ENCODE results near the gene UQCRQ.
"Not testable (repeated sequence)": the region's sequence is repeated elsewhere in the genome, so short reads cannot be mapped to it uniquely, and the experiment has no call there.

The UQCRQ gene

DNA sequence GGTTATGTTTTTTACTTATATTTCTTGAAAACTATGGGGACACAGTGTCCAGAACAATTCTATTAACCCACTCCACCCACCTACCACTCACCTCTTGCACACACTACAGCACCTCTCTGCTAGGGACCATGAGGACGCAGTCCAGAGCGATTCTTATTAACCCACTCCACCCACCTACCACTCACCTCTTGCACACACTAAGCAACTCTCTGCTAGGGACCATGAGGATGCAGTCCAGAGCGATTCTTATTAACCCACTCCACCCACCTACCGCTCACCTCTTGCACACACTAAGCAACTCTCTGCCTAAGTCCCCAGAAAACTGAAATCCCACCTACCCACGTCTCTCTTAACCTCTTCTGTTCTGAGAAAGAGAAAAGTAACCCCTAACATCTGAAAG lies 33.8 kb upstream of the UQCRQ start:
- DNase-seq (ENCODE audit: low spot score) = no peak

GRCh38 chr5:132834057-132834456 lies 32.4 kb upstream of the UQCRQ start:
- no peak for DNase-seq (ENCODE audit: low spot score)

DNA sequence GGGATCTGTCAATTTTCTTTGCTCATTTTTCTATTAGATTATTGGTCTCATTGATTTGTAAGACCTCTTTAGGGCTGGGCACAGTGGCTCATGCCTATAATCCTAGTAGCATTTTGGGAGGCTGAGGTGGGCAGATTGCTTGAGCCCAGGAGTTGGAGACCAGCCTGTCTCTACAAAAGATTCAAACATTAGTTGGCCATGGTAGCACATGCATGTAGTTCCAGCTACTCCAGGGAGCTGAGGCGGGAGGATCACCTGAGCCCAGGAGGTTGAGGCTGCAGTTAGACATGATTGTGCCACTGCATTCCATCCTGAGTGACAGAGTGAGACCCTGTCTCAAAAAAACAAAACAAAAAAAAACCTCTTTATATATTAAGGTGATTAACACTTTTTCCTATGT lies 29.6 kb upstream of the UQCRQ start:
- no peak for DNase-seq (ENCODE audit: low spot score)

DNA sequence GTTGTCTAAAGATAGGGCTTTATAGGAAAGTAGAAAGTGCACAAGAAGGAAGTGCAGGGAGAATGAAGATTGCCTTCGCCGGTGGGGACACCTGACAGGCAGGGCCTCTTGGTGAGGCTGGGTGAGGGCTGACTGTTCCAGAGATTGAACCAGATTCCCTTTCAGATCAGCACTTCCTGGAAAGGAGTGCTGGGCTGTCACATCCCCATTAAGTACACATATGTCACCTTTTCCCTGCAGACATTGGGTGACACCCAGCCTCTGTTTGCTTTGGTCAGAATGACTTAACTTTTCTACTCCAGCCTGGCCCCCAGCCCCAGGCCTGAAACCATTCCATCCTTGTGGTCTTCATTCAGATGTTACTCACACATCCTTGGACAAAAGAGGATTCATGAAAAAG lies 28.6 kb upstream of the UQCRQ start:
- DNase-seq (ENCODE audit: low spot score) = no peak

GRCh38 chr5:132838516-132839282 lies 27.7 kb upstream of the UQCRQ start:
- no peak for DNase-seq (ENCODE audit: low spot score)

DNA sequence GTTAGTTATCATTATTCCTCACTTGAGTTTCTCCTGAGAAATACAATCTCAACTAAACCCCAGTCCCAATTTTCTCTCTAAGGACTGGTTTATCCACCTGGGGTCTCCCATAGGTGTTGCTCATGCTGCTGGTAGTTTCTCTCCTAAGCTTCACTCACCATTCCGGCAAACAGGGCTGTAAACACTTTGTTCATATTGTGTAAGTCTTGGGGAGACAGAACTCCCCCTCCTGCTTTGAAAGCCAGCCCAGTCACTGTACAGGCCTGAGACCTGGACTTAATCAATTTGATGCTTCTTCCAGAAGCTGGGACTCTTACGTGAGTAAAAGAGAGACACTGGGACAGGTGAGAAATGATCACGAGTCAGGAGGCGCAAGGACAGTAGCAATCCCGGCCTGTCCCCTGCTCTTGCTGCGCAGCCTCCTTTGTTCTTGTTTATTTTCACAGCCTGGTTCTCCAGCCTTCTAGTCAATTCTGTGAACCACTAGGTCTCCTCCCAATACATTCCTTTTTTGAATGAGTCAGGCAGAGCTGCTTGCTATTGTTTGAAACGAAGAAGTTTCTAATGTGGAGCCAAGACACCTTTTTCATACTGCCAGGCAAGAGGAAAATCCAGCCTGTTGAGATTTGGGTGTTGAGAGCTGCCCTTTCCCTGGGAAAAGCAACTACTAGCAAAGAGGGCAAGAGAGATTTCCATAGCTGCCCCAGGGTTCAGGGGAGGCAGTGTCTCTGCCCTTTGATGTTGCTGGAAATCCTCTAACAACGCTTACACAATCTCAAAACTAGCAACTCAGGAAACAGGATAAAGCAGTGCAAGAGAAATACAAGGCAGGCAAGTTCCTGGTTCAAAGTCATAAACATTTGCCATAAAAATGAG lies 26.8 kb upstream of the UQCRQ start:
- no peak for DNase-seq (ENCODE audit: low spot score)

- DNase-seq (ENCODE audit: low spot score) = no peak
These were observed 26.1 kb upstream of the UQCRQ start for GRCh38 chr5:132840313-132840712.

GRCh38 chr5:132840896-132841295 lies 25.5 kb upstream of the UQCRQ start:
- DNase-seq (ENCODE audit: low spot score) = no peak

DNA sequence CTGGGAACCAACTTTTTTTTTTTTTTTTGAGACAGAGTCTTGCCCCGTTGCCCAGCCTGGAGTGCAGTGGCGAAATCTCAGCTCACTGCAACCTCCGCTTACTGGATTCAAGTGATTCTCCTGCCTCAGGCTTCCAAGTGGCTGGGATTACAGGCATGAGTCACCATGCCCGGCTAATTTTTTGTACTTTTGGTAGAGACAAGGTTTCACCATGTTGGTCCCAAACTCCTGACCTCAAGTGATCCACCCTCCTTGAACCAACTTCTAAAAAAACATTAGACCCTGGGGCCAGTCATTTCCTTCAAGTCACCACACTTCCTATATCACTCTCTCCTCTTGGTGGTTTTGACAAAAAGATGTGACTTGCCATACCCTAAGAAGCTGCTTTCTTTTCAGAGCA lies 25.1 kb upstream of the UQCRQ start:
- no peak for DNase-seq (ENCODE audit: low spot score)

GRCh38 chr5:132848270-132848669 lies 18.2 kb upstream of the UQCRQ start:
- no peak for DNase-seq (ENCODE audit: low spot score)

DNA sequence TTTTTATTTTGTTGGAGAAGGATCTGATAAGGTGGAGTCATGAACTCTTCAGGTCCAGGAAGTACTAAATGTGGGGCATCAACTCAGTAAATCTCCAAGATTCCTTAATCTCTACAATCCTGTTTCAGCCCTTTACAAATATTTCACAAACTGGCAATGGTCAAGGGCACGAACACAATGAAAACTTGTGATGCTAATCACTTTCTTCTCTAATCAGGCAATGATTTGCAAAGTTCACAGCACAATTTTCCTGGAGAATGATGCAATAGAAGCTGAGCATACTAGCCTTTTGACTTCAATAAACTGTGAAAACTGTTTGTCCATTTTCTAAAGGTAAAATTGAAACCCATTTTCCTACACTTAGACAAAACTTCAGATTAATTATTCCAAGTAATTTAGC lies 17.1 kb upstream of the UQCRQ start:
- no peak for DNase-seq (ENCODE audit: low spot score)

DNA sequence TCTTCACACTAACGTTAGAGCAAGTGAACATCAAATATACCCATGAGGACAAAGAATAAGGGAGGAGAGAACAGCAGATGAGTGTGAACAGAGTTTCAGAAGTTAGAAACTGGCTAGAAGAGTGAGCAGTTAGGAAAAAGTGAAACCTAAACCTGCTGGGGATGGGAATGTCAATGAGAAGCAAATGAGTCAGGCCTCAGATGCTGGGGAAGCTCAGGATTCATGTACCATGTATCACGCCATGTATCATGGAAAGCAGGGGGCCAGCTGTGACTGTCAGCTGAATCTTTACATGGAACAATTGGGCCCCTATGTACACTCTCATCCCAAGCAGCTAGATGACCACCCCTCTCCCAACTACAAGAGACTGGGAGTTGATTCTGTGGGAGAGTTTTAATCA lies 16.4 kb upstream of the UQCRQ start:
- no peak for DNase-seq (ENCODE audit: low spot score)

DNA sequence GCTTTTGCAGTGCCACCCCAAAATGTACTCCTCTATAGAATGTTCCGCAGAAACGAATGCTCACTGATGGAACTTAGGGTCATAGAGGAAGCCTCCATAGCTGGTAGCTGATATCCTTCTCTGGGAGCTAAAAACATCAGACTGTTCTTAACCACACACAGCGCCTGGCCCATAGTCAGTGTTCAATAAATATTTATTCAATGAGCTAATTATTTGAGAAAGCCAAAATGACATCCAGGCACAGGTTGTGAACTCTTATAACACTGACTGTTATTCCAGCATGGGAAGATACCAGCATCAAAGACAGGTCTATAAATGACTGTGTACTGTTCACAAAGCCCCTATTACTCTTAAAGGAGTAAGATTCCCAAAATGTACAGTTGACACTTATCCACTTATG lies 13.1 kb upstream of the UQCRQ start:
- no peak for DNase-seq (ENCODE audit: low spot score)

DNA sequence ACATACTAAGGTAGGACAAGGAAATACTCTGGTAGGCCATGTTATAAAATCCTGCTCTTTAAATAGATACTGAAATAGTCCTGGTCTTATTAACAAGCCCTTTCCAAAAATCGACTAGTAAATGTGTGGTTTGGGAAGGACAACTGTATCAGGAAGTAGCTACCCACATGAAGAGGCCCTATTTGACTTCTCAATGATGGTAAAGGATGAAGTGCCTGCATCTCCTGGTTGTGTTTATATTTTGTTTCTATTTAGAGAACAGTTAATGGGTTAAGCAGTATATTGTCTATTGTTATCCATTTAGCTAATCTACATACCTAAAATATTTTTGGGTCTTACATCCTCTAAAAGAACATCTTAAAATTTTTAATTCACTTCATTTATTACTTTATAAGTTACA lies 12.7 kb upstream of the UQCRQ start:
- no peak for DNase-seq (ENCODE audit: low spot score)

DNA sequence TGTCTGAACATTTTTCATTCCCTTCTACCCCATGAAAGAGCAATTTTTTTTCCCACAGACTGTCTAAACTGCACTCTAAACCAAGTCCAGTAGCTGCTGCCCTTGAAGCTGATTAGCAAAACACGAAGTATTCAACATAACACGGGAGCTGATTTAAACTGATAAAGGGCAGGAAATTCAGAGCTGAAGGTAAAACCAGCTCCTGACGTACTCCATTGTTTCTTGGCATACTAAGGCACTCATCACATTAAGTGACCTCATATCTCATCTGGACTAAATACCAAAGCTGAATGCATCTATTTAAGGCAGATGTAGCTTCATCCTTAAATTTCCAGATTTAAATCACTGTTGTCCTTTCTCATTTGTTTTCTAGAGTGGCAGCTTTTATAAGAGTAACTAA lies 12.1 kb upstream of the UQCRQ start:
- no peak for DNase-seq (ENCODE audit: low spot score)

- not testable (repeated sequence) for DNase-seq (ENCODE audit: low spot score)
These were observed 11.4 kb upstream of the UQCRQ start for GRCh38 chr5:132854992-132855391.

DNA sequence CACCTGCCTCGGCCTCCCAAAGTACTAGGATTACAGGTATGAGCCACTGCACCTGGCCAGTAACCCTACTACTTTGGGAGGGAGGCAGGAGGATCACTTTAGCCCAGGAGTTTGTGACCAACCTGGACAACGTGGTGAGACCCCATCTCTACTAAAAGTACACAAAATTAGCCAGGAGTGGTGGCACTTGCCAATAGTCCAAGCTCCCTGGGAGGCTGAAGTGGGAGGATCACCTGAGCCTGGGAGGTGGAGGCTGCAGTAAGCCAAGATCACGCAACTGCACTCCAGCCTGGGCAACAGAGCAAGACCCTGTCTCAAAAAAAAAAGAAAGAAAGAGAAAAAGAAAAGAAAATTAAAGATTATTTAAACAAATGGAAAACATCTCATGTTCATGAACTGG lies 10.4 kb upstream of the UQCRQ start:
- DNase-seq (ENCODE audit: low spot score) = no peak

DNA sequence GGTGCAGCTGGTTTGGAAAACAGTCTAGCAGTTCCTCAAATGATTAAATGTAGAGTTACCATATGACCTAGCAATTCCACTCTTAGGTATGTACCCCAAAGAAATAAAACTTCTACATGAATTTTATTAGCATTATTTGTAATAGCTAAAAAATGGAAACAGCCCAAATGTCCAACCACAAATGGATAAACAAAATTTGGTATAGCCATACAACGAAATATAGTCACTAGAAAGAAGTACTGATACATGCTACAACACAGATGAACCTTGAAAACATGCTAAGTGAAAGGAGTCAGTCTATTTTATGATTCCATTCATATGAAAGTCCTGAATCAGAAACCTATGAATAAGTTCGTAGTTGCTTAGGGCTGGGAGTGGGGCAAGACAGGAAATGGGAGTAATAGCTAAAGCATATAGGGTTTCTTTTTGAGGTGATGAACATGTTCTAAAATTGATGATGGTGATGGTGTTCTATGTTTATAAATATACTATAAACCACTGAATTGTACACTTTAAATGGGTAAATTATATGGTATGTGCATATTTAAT lies 6.5 kb upstream of the UQCRQ start:
- DNase-seq (ENCODE audit: low spot score) = no peak

DNA sequence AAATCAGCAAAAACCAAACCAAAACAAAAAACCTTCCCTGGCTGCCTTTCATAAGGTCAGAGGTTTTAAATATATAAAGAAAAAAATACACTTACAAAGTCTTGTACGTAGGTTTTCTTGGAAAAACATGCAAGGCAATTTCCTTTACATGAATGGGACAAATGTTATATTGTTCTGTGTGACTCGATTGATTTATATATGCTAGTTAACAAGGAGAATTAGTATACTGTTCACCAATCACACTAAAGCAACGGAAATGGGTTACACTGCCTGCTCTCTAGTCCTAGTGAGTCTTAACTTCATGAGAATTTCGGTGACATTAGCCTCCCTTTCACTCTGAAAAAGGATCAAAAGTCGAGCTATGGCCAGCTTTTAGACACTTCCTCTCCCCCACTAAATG lies 5.7 kb upstream of the UQCRQ start:
- DNase-seq (ENCODE audit: low spot score) = no peak

DNA sequence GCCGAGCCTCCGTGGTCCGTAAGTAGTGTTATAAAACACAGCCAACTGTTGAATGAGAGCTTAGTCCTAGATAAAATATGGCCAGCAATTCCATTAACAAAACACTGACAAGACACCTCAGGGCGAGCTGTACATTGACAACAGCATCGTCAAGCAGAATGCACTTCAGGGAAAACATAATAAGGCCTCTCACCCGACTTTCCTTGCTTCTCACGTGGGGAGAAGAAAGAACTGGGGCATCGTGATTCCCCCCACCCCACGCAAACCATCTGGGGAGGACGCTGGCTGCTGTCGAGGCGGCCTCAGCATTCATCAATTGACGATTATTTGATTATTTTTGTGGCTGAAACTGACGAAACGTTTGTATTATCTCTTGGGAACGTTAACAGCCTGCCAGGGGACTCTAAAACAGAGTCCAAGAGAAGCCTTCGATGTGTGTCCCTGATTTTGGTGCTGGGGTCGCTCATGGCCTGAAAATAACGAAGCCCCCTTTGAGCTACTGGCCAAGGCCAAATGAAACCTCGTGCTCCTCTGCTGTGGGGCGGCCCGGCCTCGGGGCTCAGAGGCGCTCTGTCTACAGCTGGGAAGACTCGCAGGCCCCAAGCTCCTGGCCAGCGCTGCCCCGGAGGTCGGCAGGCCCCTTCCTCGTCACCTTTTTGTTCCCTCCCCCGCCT lies 637 bp upstream of the UQCRQ start:
- DNase-seq (ENCODE audit: low spot score) = no peak

- DNase-seq (ENCODE audit: low spot score) = no peak
These were observed 607 bp downstream of the UQCRQ start for GRCh38 chr5:132867046-132867451.

DNA sequence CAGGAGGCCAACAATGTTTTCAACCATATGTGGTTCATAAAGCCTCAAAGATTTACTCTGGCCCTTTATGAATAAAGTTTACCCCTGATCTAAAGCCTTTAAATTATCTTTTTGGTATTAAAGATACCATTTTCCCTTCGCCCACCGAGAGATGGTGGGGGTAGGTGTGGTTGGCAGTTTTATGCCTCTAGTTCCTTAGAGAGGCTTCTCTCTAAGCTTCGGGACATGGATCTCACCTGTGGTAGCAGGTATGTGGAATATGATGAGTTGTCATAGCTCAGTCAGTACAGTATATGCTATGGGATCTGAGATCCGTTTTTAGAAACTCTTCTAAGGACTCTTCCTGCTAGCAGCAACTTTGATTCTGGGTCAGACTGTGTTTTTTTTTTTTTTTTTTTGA lies 2.3 kb downstream of the UQCRQ start:
- DNase-seq (ENCODE audit: low spot score) = no peak

GRCh38 chr5:132870801-132871200 lies 4.4 kb downstream of the UQCRQ start:
- DNase-seq (ENCODE audit: low spot score) = no peak

All from hematopoietic multipotent progenitor cell treated with erythropoietin and hydrocortisone succinate and interleukin-3 and kit ligand, for 15 days (in vitro differentiated cells).